Small intestine (tissue), 7 donors: ENCODE measurements around the gene ANKMY1. TPM values are rescaled to one million over a fixed set of nuclear protein-coding genes. Genes with fewer than 3 reads are reported as not detected.
A peak's percentile ranks its signal among the peaks of the same experiment; 100 is the strongest.

ENCODE experiments used
- DNase-seq, 2 donors: peaks; one replicate each; pipeline versions ENCODE4 v3.0.0 to v3.0.0-alpha.2; 2013
- FAIRE-seq: peaks from 2 replicates; lab custom pipeline; 2012; peaks lifted over from hg19 to GRCh38; lab: Jason Lieb, UNC
- H3K27ac ChIP-seq, 3 donors: one replicate each; pipeline ENCODE4 v1.5.1; 2013; ENCODE audit warnings: low read length in 2 of 3, mild to moderate bottlenecking in 2 of 3, control low read depth in 1 of 3, inconsistent platforms in 1 of 3, low read depth in 1 of 3, moderate library complexity in 1 of 3
- H3K27me3 ChIP-seq, 3 donors: one replicate each; pipeline ENCODE4 v1.6.1; 2013; ENCODE audit warnings: low read length in 3 of 3, inconsistent platforms in 1 of 3; ENCODE audit not compliant: control insufficient read depth in 3 of 3, insufficient read depth in 3 of 3
- H3K36me3 ChIP-seq, 3 donors: one replicate each; pipeline ENCODE4 v1.6.1; 2013; ENCODE audit warnings: low read length in 3 of 3, inconsistent platforms in 1 of 3, low read depth in 1 of 3, mild to moderate bottlenecking in 1 of 3, moderate library complexity in 1 of 3; ENCODE audit not compliant: control insufficient read depth in 3 of 3, insufficient read depth in 2 of 3
- H3K4me1 ChIP-seq, 3 donors: one replicate each; pipeline ENCODE4 v1.6.1; 2013; ENCODE audit warnings: low read length in 2 of 3, inconsistent platforms in 1 of 3, low read depth in 1 of 3, mild to moderate bottlenecking in 1 of 3, moderate library complexity in 1 of 3; ENCODE audit not compliant: control insufficient read depth in 3 of 3, insufficient read depth in 2 of 3
- H3K4me3 ChIP-seq, 3 donors: one replicate each; pipeline ENCODE4 v1.5.1; 2013; ENCODE audit warnings: low read length in 3 of 3, control low read depth in 1 of 3, inconsistent platforms in 1 of 3, low read depth in 1 of 3, mild to moderate bottlenecking in 1 of 3, moderate library complexity in 1 of 3
- H3K9me3 ChIP-seq, 2 donors: one replicate each; pipeline ENCODE4 v1.6.1; 2013; ENCODE audit warnings: low read depth in 1 of 2, low read length in 1 of 2; ENCODE audit not compliant: control insufficient read depth in 2 of 2, insufficient read depth in 1 of 2
- WGBS, 3 donors: extraction: QIAGEN DNeasy Blood & Tissue Kit; methylation state at CpG; one replicate each; pipeline ENCODE4 v1.1.7; 2013; 5-methylcytosine and 5-hydroxymethylcytosine counted together
- polyA plus RNA-seq, 4 donors: library from polyadenylated mRNA; stranded (reverse) in 3 of 4; unstranded in 1 of 4; fragments of 200-250 nt in 3 of 4; fragments of 120-200 nt in 1 of 4; gene quantifications; one replicate each; pipeline versions ENCODE4 v1.2.1 to v1.2.3, GENCODE V29; 2013
- donor health status: healthy with polysubstance abuse.
- donor health status: control.
- donor health status: control.
- donor health status: Bipolar disorder and iron deficiency.
- donor health status: healthy.

The ANKMY1 gene
- polyA plus RNA-seq, 4 donors = 3.4 to 13.0 (median 5.9) TPM

- no peak for FAIRE-seq
- H3K27me3 ChIP-seq = peaks cover 0 to 18% (median 0%) of the 10 kb centered on the region in 3 donors
- WGBS, 3 donors = 95 to 100% (median 95%) methylated on average over 4 of the region's 4 CpGs
Measured at GRCh38 chr2:240517342-240517741, 40.4 kb downstream of the ANKMY1 start.

GRCh38 chr2:240514631-240515030 lies 43.2 kb downstream of the ANKMY1 start:
- no peak overlapping the region for H3K4me3 ChIP-seq
- WGBS, 3 donors = 90 to 97% (median 96%) methylated on average over 2 of the region's 2 CpGs
- no peak overlapping the region for H3K27ac ChIP-seq
- FAIRE-seq (no peak), DNase-seq (no peak)
- peaks cover 0 to 18% (median 3%) of the 10 kb centered on the region in 3 donors for H3K36me3 ChIP-seq
- H3K4me1 ChIP-seq = no peaks in the 10 kb centered on the region
- H3K9me3 ChIP-seq = peaks cover 0 to 3% of the 10 kb centered on the region in 2 donors
- H3K27me3 ChIP-seq = peaks cover 0 to 8% (median 0%) of the 10 kb centered on the region in 3 donors

More at GRCh38 chr2:240517342-240517741, 40.4 kb downstream of the ANKMY1 start:
- Histone ChIP-seq H3K27ac (no peak overlapping the region), H3K36me3 (peaks cover 0 to 7% (median 3%) of the 10 kb centered on the region in 3 donors), H3K4me3 (no peak overlapping the region), H3K9me3 (peaks cover 0 to 3% of the 10 kb centered on the region in 2 donors), H3K4me1 (no peaks in the 10 kb centered on the region)
- DNase-seq = no peak

GRCh38 chr2:240513549-240514287 lies 44.1 kb downstream of the ANKMY1 start:
- no peak overlapping the region for H3K4me3 ChIP-seq
- 37 to 43% (median 42%) methylated on average over 12 to 13 of the region's 13 CpGs for WGBS, 3 donors
- no peak for FAIRE-seq
- peaks cover 0 to 18% (median 0%) of the 10 kb centered on the region in 3 donors for H3K36me3 ChIP-seq
- no peak overlapping the region for H3K27ac ChIP-seq
- H3K27me3 ChIP-seq = peaks cover 0 to under 1% (median 0%) of the 10 kb centered on the region in 3 donors
- no peaks in the 10 kb centered on the region for H3K4me1 ChIP-seq
- peaks cover 0 to 3% of the 10 kb centered on the region in 2 donors for H3K9me3 ChIP-seq
- peak; percentile 75 to 85 for DNase-seq

- Histone ChIP-seq H3K4me1 (no peaks in the 10 kb centered on the region), H3K36me3 (peaks cover 0 to 18% (median 0%) of the 10 kb centered on the region in 3 donors), H3K27ac (no peak overlapping the region), H3K27me3 (no peaks in the 10 kb centered on the region), H3K4me3 (no peak overlapping the region), H3K9me3 (peaks cover 0 to 3% of the 10 kb centered on the region in 2 donors)
- FAIRE-seq = no peak
- no peak for DNase-seq
- WGBS, 3 donors = 94 to 96% (median 95%) methylated on average over 21 of the region's 21 CpGs
Measured at GRCh38 chr2:240512666-240513535, 44.9 kb downstream of the ANKMY1 start.

- H3K4me1 ChIP-seq = no peaks in the 10 kb centered on the region
- FAIRE-seq (no peak), DNase-seq (no peak)
- peaks cover 0 to 18% (median 0%) of the 10 kb centered on the region in 3 donors for H3K36me3 ChIP-seq
- H3K27me3 ChIP-seq = no peaks in the 10 kb centered on the region
- no peak overlapping the region for H3K4me3 ChIP-seq
- peaks cover 0 to 3% of the 10 kb centered on the region in 2 donors for H3K9me3 ChIP-seq
- 97 to 98% (median 97%) methylated on average over 11 of the region's 11 CpGs for WGBS, 3 donors
- no peak overlapping the region for H3K27ac ChIP-seq
Measured at GRCh38 chr2:240512109-240512485, 45.7 kb downstream of the ANKMY1 start.

- FAIRE-seq = no peak
- peaks cover 0 to 18% (median 0%) of the 10 kb centered on the region in 3 donors for H3K36me3 ChIP-seq
Measured at GRCh38 chr2:240511351-240512108, 46.3 kb downstream of the ANKMY1 start.

GRCh38 chr2:240510513-240511210 lies 47.1 kb downstream of the ANKMY1 start:
- Histone ChIP-seq H3K4me1 (no peaks in the 10 kb centered on the region), H3K27ac (no peak overlapping the region), H3K27me3 (no peaks in the 10 kb centered on the region), H3K4me3 (no peak overlapping the region), H3K36me3 (peaks cover 0 to 18% (median 0%) of the 10 kb centered on the region in 3 donors), H3K9me3 (peaks cover 0 to 3% of the 10 kb centered on the region in 2 donors)
- no peak for FAIRE-seq
- no peak for DNase-seq
- 91 to 96% (median 95%) methylated on average over 12 of the region's 12 CpGs for whole genome bisulfite sequencing, 3 donors

More at GRCh38 chr2:240511351-240512108, 46.3 kb downstream of the ANKMY1 start:
- no peak for DNase-seq
- Histone ChIP-seq H3K27me3 (no peaks in the 10 kb centered on the region), H3K9me3 (peaks cover 0 to 3% of the 10 kb centered on the region in 2 donors), H3K4me3 (no peak overlapping the region), H3K4me1 (no peaks in the 10 kb centered on the region), H3K27ac (no peak overlapping the region)
- WGBS, 3 donors = 93 to 97% (median 95%) methylated on average over 28 to 31 of the region's 31 CpGs
